Esophagus (tissue), 2 donors: ENCODE data around the gene EMID1. TPM values are rescaled to one million over a fixed set of nuclear protein-coding genes. Genes with fewer than 3 reads are reported as not detected.

Experiments used
- H3K27ac ChIP-seq, 2 donors: one replicate each; pipeline ENCODE4 v1.5.1; 2013; ENCODE audit warnings: low read depth in 2 of 2, mild to moderate bottlenecking in 2 of 2, inconsistent platforms in 1 of 2, low read length in 1 of 2, moderate library complexity in 1 of 2
- H3K27me3 ChIP-seq, 2 donors: one replicate each; pipeline ENCODE4 v1.6.1; 2013; ENCODE audit warnings: low read length in 2 of 2, control low read depth in 1 of 2, mild to moderate bottlenecking in 1 of 2; ENCODE audit not compliant: insufficient read depth in 2 of 2, control insufficient read depth in 1 of 2
- H3K36me3 ChIP-seq, 2 donors: one replicate each; pipeline ENCODE4 v1.6.1; 2013; ENCODE audit warnings: low read length in 1 of 2; ENCODE audit not compliant: control insufficient read depth in 2 of 2, insufficient read depth in 2 of 2
- H3K4me1 ChIP-seq, 2 donors: one replicate each; pipeline ENCODE4 v1.6.1; 2013; ENCODE audit warnings: low read length in 1 of 2; ENCODE audit not compliant: control insufficient read depth in 2 of 2, insufficient read depth in 2 of 2
- H3K4me3 ChIP-seq, 2 donors: one replicate each; pipeline ENCODE4 v1.5.1; 2013; ENCODE audit warnings: low read length in 2 of 2, mild to moderate bottlenecking in 2 of 2, low read depth in 1 of 2, moderate library complexity in 1 of 2
- H3K9me3 ChIP-seq, 2 donors: one replicate each; pipeline ENCODE4 v1.6.1; 2013; ENCODE audit warnings: mild to moderate bottlenecking in 2 of 2, low read depth in 1 of 2, low read length in 1 of 2, moderate library complexity in 1 of 2; ENCODE audit not compliant: control insufficient read depth in 2 of 2, insufficient read depth in 1 of 2
- WGBS, 2 donors: extraction: QIAGEN DNeasy Blood & Tissue Kit; methylation state at CpG; one replicate each; pipeline ENCODE4 v1.1.7; 2013; 5-methylcytosine and 5-hydroxymethylcytosine counted together
- polyA plus RNA-seq, 2 donors: library from polyadenylated mRNA; stranded (reverse); fragments of 200-250 nt; gene quantifications; one replicate each; pipeline ENCODE4 v1.2.3, GENCODE V29; 2013
- donor health status: healthy with polysubstance abuse.
- donor health status: Bipolar disorder and iron deficiency.

The EMID1 gene
- polyA plus RNA-seq, 2 donors: 0.22 to 0.54 TPM

DNA sequence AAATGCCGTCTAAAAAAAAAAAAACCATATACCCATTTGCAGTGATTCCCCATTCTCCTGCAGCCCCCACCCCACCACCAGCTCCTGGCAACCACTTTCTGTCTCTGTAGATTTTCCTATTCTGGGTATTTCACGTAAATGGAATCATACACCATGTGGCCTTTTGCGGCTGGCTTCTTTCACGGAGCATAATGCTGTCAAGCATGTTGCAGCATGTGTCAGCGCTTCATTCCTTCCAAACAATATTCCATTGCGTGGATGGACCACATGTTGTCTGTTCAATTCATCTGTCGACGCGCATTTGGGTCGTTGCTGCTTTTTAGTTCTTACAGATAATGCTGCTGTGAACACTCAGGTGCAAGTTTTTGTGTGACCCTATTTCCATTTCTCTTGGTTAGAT lies 14.8 kb upstream of the EMID1 start:
- Histone ChIP-seq H3K4me1 (no peaks in the 10 kb centered on the region), H3K27me3 (no peaks in the 10 kb centered on the region), H3K4me3 (no peak overlapping the region), H3K9me3 (no peaks in the 10 kb centered on the region), H3K36me3 (no peaks in the 10 kb centered on the region), H3K27ac (no peak overlapping the region)
- 60 to 70% methylated on average over 10 of the region's 10 CpGs for WGBS, 2 donors

DNA sequence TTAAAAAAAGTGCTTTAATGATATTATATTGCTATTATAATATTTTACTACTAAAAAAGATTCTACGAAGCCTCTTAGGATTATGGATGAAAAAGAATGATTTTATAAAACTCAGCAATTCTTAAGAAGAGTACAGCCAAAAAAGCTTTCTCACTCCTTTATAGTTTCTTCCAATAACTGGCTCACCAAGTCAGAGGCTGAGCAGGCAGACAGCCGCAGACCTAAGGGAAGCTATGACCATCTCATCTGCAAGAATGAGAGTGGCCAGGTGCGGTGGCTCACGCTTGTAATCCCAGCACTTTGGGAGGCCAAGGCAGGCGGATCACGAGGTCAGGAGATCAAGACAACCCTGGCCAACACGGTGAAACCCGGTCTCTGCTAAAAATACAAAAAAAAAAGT lies 12.7 kb upstream of the EMID1 start:
- WGBS, 2 donors: 80 to 84% methylated on average over 8 of the region's 8 CpGs
- H3K27me3 ChIP-seq: no peaks in the 10 kb centered on the region
- no peaks in the 10 kb centered on the region for H3K36me3 ChIP-seq
- no peaks in the 10 kb centered on the region for H3K4me1 ChIP-seq
- H3K4me3 ChIP-seq: no peak overlapping the region
- no peaks in the 10 kb centered on the region for H3K9me3 ChIP-seq
- no peak overlapping the region for H3K27ac ChIP-seq

DNA sequence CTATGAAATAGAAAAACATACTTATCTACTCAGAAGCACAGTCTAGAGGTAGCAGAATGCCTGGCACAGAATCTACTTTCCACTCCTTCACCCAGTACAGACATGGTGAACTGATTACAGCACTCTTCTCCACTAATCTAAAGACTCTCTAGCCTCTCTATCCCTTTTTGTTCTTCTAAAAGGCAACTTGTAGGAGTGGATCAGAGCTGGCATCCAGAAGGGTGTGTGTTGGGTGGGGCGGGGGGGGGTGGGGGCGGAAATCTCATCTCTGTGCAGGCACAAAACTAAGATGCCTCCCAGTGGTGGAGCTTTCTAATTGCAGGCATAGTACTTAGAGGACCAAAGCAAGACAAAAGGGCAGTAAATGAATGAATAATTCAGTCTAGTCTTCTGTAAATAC lies 11.5 kb upstream of the EMID1 start:
- no peaks in the 10 kb centered on the region for H3K4me1 ChIP-seq
- no peaks in the 10 kb centered on the region for H3K36me3 ChIP-seq
- 75 to 89% methylated on average over 2 of the region's 2 CpGs for WGBS, 2 donors
- H3K9me3 ChIP-seq: no peaks in the 10 kb centered on the region
- no peak overlapping the region for H3K27ac ChIP-seq
- no peaks in the 10 kb centered on the region for H3K27me3 ChIP-seq
- no peak overlapping the region for H3K4me3 ChIP-seq

DNA sequence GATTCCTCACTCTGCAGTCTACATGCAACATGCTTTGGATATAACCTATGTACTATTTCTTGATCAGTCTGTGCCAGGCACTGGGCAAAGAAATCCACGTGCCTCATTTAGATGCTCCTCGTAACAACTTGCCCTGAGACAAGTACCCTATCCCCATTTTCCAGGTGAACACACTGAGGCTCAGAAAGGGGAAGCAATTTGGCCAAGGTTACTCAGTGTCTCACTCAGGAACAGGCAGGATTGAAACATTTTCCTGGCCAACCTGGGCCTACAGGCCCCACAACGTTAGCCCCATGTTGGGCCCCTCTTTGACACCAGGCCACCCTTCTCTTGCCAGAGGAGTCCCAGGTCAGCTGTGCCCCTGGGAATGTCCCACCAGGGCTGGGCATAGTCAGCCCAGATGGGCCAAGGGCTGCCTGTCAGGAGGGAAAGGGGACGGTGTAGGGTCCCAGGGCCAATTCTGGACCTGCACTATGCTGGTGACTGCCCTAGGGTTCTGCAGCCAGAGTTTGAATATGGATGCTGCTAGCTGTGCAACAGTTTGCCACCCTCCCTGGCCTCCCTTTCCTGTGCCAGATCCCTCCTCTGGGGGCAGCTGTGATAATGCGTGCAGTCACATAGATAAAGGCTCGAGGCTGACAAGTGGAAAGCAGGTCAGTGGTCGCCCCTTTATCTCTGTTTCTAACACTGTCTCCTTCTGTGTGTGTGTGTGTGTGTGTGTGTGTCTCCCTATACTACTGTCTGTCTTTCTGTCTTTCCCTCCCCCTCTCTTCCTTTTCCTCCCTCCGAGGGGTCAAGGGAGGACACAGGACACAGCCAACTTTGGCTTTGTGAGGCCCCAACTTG lies 10.4 kb upstream of the EMID1 start:
- Histone ChIP-seq H3K4me1 (no peaks in the 10 kb centered on the region), H3K36me3 (no peaks in the 10 kb centered on the region), H3K9me3 (no peaks in the 10 kb centered on the region), H3K4me3 (no peak overlapping the region), H3K27me3 (no peaks in the 10 kb centered on the region), H3K27ac (no peak overlapping the region)
- 75 to 84% methylated on average over 8 of the region's 8 CpGs for WGBS, 2 donors

DNA sequence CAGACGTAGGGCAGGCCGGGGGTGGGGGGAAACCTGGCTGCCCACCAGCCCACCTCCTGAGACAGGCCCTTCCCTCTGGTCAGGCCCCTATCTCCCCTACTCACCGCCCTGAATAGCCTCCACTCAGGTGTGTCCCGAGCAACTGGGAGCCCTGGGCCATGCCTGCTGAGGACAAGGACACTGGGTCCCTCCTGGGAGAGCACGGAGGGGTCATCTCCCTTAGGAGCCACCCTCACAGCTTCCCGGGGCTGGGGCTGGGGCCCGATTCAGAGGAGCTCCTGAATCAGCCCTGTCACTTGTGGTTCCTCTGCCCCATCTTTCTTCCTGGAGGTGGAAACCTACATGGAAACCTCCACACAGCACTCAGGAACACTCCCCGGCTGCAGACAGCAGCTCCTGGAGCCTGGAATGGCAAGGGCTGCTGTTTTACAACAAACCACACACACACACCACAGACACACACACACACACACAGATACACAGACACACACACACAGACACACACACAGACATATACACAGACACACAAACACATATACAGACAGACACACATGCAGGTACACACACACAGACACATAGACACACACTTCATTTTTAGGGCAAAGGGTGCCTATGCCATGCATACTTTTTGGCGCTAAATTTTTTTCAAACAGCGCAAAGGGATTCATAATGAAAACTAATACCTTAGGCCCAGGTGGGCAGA lies 9.6 kb upstream of the EMID1 start:
- no peak overlapping the region for H3K4me3 ChIP-seq
- H3K4me1 ChIP-seq: no peaks in the 10 kb centered on the region
- no peaks in the 10 kb centered on the region for H3K9me3 ChIP-seq
- 75% methylated on average over 10 of the region's 10 CpGs for WGBS, 2 donors
- no peaks in the 10 kb centered on the region for H3K27me3 ChIP-seq
- H3K36me3 ChIP-seq: no peaks in the 10 kb centered on the region
- H3K27ac ChIP-seq: no peak overlapping the region

DNA sequence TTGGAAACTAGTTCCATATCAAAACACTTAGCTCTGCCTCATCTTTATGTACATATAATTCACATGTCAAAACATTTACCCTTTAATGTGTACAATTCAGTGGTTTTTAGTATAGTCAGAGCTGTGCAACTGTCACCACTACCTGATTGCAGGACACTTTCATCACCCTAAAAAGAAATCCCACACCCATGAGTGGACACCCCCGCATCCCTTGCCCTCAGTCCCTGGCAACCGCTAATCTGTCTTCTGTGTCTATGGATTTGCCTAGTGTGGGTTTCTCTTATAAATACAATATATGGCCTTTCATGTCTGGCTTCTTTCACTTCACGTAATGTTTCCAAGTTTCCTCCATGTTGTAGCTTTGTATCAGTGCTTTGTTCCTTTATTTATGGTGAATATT lies 8.6 kb upstream of the EMID1 start:
- Histone ChIP-seq H3K9me3 (no peaks in the 10 kb centered on the region), H3K4me1 (peaks cover 0 to 4% of the 10 kb centered on the region in 2 donors), H3K27me3 (no peaks in the 10 kb centered on the region), H3K27ac (no peak overlapping the region), H3K4me3 (no peak overlapping the region), H3K36me3 (no peaks in the 10 kb centered on the region)
- 95 to 97% methylated on average over 3 of the region's 3 CpGs for WGBS, 2 donors

DNA sequence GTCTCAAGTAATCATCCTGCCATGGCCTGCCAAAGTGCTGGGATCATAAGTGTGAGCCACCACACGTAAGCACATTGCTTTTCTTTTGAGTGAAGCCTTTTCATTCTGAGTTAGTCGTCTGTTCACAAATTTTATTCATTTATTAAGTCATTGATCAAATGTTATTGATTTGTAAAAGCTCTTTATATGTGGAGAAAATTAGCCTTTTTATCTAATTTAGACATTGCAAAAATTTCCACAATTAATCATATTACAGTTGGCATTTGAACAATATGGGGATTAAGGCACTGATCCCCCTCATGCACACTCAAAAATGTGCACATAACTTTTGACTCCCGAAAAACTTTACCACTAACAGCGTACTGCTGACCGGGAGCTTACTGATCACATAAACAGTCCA lies 7.5 kb upstream of the EMID1 start:
- Histone ChIP-seq H3K36me3 (no peaks in the 10 kb centered on the region), H3K4me3 (no peak overlapping the region), H3K27me3 (no peaks in the 10 kb centered on the region), H3K9me3 (no peaks in the 10 kb centered on the region), H3K4me1 (peaks cover 0 to 5% of the 10 kb centered on the region in 2 donors), H3K27ac (no peak overlapping the region)
- WGBS, 2 donors: 94 to 96% methylated on average over 5 of the region's 5 CpGs

DNA sequence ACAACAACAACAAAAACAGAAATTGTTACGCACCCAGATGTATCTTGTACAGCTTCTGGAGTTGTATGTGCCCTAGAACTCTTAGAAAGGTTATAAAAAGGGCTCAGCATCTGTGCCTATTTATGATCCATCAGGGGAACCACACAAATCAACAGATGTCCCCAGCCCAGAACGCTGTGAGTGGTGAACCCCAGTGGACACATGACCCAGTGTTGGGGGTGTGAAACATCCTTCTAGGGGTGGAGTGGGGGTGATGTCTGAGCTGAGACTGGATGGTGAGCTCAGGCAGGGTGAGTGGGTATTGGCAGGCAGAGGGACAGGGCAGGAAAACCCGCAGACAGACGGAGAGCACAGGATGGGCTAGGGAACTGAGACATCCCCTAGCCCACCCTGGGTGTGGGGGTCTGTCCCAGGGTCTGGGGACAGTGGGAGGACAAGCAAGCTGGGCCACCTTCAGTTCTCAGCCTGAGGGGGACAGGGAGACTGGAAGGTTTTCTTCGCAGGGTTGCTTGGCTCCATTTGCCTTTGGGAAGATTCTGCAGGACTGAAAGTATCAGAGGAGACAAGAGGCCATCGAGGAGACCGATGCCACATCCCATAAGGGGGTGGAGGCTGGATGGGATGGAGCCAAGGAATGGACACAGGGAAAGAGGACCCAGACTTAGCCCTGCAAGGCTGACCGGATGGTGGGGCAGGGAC lies 5.8 kb upstream of the EMID1 start:
- Histone ChIP-seq H3K4me1 (peaks cover 0 to 5% of the 10 kb centered on the region in 2 donors), H3K4me3 (no peak overlapping the region), H3K36me3 (no peaks in the 10 kb centered on the region), H3K9me3 (no peaks in the 10 kb centered on the region), H3K27ac (no peak overlapping the region), H3K27me3 (no peaks in the 10 kb centered on the region)
- 82 to 85% methylated on average over 8 of the region's 8 CpGs for WGBS, 2 donors

DNA sequence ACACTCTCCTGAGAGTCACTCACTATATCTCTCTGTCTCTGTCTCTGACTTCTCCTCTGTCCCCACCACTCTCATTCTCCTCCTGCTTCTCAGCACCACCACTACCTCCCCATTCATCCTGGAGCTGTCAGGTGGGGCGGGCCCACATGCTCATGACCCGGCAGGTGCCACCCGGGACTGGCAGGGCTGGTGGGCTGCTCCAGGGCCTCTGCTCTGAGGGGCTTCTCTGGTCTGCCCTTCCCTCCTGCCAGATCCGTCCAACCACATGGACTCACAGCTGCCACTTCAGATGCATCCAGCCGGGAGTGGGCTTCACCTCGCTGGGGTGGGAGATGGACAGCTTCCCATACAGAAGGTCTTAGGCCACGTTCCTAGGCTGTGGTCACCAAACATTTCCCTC lies 4.8 kb upstream of the EMID1 start:
- no peaks in the 10 kb centered on the region for H3K36me3 ChIP-seq
- no peaks in the 10 kb centered on the region for H3K27me3 ChIP-seq
- H3K4me3 ChIP-seq: no peak overlapping the region
- peaks cover 0 to 5% of the 10 kb centered on the region in 2 donors for H3K4me1 ChIP-seq
- no peak overlapping the region for H3K27ac ChIP-seq
- H3K9me3 ChIP-seq: no peaks in the 10 kb centered on the region
- 93 to 94% methylated on average over 7 of the region's 7 CpGs for WGBS, 2 donors
